ENCODE results near the gene HDHD3. TPM values are rescaled to one million over a fixed set of nuclear protein-coding genes. Genes with fewer than 3 reads are reported as not detected.
A peak's percentile ranks its signal among the peaks of the same experiment; 100 is the strongest.

The HDHD3 gene
- total RNA-seq, 1 donor from 2014 or later = 10.4 TPM

- Histone ChIP-seq H3K9me3 (no peaks in the 10 kb centered on the region), H3K4me1 (peaks cover 10% of the 10 kb centered on the region), H3K36me3 (no peaks in the 10 kb centered on the region), H3K27ac (no peak overlapping the region), H3K27me3 (no peaks in the 10 kb centered on the region), H3K4me3 (no peak overlapping the region)
- no peak for ATAC-seq
- DNase-seq = no peak
- intact Hi-C loops (cut with DNase I) = no loop called here
- TF ChIP-seq CTCF (IDR thresholded peaks at IDR 0.05) = no peak
Observed at GRCh38 chr9:113341712-113342410, 34.9 kb downstream of the HDHD3 start.

GRCh38 chr9:113340011-113340699, 36.6 kb downstream of the HDHD3 start, which contains the start of gene WDR31:
Gene WDR31 (minus strand): TSS chr9:113340275. CDS start chr9:113332022, 8,253 bp downstream.
- H3K36me3 ChIP-seq = no peaks in the 10 kb centered on the region
- peak; percentile 93 for DNase-seq
- H3K27me3 ChIP-seq = no peaks in the 10 kb centered on the region
- peaks cover 10% of the 10 kb centered on the region for H3K4me1 ChIP-seq
- intact Hi-C loops (cut with DNase I) = no loop called here
- peak; percentile 99 for ATAC-seq
- peak within 1 kb of the TSS; percentile 80 for H3K27ac ChIP-seq
- no peak for TF ChIP-seq CTCF (IDR thresholded peaks at IDR 0.05)
- H3K9me3 ChIP-seq = no peaks in the 10 kb centered on the region
- peak within 1 kb of the TSS; percentile 90 for H3K4me3 ChIP-seq

- TF ChIP-seq CTCF (IDR thresholded peaks at IDR 0.05) = no peak
- no peak overlapping the region for H3K27ac ChIP-seq
- H3K4me3 ChIP-seq = no peak overlapping the region
- H3K4me1 ChIP-seq = peaks cover 7% of the 10 kb centered on the region
- no peaks in the 10 kb centered on the region for H3K36me3 ChIP-seq
- intact Hi-C loops (cut with DNase I) = no loop called here
- no peak for ATAC-seq
- no peak for DNase-seq
- H3K9me3 ChIP-seq = no peaks in the 10 kb centered on the region
- no peaks in the 10 kb centered on the region for H3K27me3 ChIP-seq
Observed at GRCh38 chr9:113337714-113338113, 39.1 kb downstream of the HDHD3 start.

GRCh38 chr9:113331780-113332179, 45.0 kb downstream of the HDHD3 start:
- Histone ChIP-seq H3K27me3 (no peaks in the 10 kb centered on the region), H3K27ac (no peak overlapping the region), H3K4me3 (no peak overlapping the region), H3K9me3 (no peaks in the 10 kb centered on the region), H3K4me1 (no peaks in the 10 kb centered on the region), H3K36me3 (no peaks in the 10 kb centered on the region)
- no peak for TF ChIP-seq CTCF (IDR thresholded peaks at IDR 0.05)
- DNase-seq = no peak
- no peak for ATAC-seq
- intact Hi-C loops (cut with DNase I) = no loop called here

- intact Hi-C loops (cut with DNase I) = no loop called here
- no peak for ATAC-seq
- H3K9me3 ChIP-seq = no peaks in the 10 kb centered on the region
- H3K27me3 ChIP-seq = no peaks in the 10 kb centered on the region
- no peaks in the 10 kb centered on the region for H3K4me1 ChIP-seq
- H3K27ac ChIP-seq = no peak overlapping the region
- TF ChIP-seq CTCF (IDR thresholded peaks at IDR 0.05) = no peak
- DNase-seq = no peak
- no peaks in the 10 kb centered on the region for H3K36me3 ChIP-seq
- no peak overlapping the region for H3K4me3 ChIP-seq
Observed at GRCh38 chr9:113328045-113328782, 48.6 kb downstream of the HDHD3 start.
